Progenitor cell of endocrine pancreas (in vitro differentiated cells): ENCODE results near the gene BRF1. TPM values are rescaled to one million over a fixed set of nuclear protein-coding genes. Genes with fewer than 3 reads are reported as not detected.
A peak's percentile ranks its signal among the peaks of the same experiment; 100 is the strongest.

Experiments used
- DNase-seq: peaks from one replicate; pipeline ENCODE4 v3.0.0; 2021; ENCODE audit warnings: low spot score; ENCODE audit not compliant: unreplicated experiment
- H3K27ac Mint-ChIP-seq: 2 replicates; pipeline ENCODE4 v1.8.0; 2021; ENCODE audit warnings: mild to moderate bottlenecking, moderate library complexity, mixed read lengths
- H3K27me3 Mint-ChIP-seq: 2 replicates; pipeline ENCODE4 v1.8.0; 2021; ENCODE audit warnings: mixed read lengths
- H3K36me3 Mint-ChIP-seq: 2 replicates; pipeline ENCODE4 v1.8.0; 2022; ENCODE audit warnings: mixed read lengths; ENCODE audit not compliant: insufficient read depth
- H3K4me1 Mint-ChIP-seq: 2 replicates; pipeline ENCODE4 v1.8.0; 2021; ENCODE audit warnings: low read depth, mixed read lengths
- H3K4me3 Mint-ChIP-seq: 2 replicates; pipeline ENCODE4 v1.8.0; 2021; ENCODE audit warnings: low read depth, mild to moderate bottlenecking, moderate library complexity, mixed read lengths
- H3K9me3 Mint-ChIP-seq: 2 replicates; pipeline ENCODE4 v1.8.0; 2021; ENCODE audit warnings: low read depth, mixed read lengths
- total RNA-seq: library from RNA; stranded (reverse); gene quantifications from 2 replicates; pipeline ENCODE4 v1.2.1, GENCODE V29; 2021
- TF ChIP-seq, protein P1 (sequence below): fragments of 200-600 bp; sonication (generic); IDR thresholded peaks from one replicate; pipeline ENCODE4 v1.5.0; 2021; ENCODE audit warnings: antibody characterized with exemption, mild to moderate bottlenecking; ENCODE audit not compliant: unreplicated experiment

BRF1 gene
- total RNA-seq, 1 donor from 2014 or later: 49.9 TPM

DNA sequence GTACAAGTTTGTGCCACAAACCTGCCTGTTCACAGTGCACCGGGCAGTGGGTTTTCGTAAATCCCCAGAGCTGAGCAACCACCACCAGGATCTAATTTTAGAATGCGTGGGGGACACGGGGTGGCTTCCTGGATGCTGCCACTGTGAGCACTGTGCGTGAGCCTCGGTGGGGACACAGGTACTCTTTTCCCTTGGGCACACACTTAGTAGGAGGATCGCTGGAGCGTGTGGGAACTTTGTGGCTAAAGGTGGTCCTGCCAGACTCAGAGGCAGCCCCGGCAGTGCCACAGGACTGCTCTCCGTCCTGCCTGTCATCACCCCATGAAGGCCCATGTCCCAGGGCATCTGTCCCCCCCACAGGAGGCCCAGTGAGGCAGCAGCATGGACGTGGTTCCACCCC lies 31.4 kb downstream of the BRF1 start:
- Mint-ChIP-seq H3K36me3 (peaks cover 7% of the 10 kb centered on the region), H3K4me3 (no peak overlapping the region), H3K9me3 (no peaks in the 10 kb centered on the region), H3K27ac (no peak overlapping the region), H3K4me1 (peaks cover 15% of the 10 kb centered on the region), H3K27me3 (no peaks in the 10 kb centered on the region)
- no peak for DNase-seq
- TF ChIP-seq, protein P1, sequence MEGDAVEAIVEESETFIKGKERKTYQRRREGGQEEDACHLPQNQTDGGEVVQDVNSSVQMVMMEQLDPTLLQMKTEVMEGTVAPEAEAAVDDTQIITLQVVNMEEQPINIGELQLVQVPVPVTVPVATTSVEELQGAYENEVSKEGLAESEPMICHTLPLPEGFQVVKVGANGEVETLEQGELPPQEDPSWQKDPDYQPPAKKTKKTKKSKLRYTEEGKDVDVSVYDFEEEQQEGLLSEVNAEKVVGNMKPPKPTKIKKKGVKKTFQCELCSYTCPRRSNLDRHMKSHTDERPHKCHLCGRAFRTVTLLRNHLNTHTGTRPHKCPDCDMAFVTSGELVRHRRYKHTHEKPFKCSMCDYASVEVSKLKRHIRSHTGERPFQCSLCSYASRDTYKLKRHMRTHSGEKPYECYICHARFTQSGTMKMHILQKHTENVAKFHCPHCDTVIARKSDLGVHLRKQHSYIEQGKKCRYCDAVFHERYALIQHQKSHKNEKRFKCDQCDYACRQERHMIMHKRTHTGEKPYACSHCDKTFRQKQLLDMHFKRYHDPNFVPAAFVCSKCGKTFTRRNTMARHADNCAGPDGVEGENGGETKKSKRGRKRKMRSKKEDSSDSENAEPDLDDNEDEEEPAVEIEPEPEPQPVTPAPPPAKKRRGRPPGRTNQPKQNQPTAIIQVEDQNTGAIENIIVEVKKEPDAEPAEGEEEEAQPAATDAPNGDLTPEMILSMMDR: no peak

DNA sequence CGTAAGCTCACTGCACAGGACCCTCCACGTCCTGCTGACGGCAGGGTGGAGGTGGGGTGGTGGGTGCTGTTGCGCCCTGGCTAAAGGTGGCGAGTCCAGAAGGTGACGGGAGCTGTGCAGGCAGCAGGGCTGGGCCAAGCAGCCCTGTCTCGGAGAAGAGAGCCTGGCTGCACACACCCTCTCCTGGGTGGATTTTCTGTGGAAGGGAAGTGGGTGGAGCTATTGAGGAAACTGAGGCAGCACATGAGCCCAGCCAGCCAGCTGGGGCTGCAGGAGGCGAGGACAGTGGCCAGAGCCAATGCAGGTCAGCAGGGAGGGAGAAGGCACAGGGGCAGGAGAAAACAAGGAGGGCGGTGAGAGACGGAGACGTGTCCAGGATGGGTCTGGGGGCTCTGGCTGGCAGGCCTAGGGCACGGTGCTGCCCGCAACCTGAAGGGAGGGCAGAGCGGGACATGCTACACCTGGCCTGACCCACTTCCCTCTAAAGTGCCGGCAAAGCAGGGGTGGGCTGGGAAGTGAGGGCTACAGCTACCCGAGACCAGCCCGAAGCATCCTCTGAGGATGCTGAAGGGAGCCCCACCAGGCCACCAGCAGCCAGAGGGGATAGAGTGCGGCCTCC lies 32.0 kb downstream of the BRF1 start:
- Mint-ChIP-seq H3K27me3 (no peaks in the 10 kb centered on the region), H3K4me1 (peaks cover 9% of the 10 kb centered on the region), H3K9me3 (no peaks in the 10 kb centered on the region), H3K4me3 (no peak overlapping the region), H3K27ac (peak overlapping the region; percentile 55), H3K36me3 (peaks cover 8% of the 10 kb centered on the region)
- TF ChIP-seq, protein P1: no peak
- DNase-seq: no peak

DNA sequence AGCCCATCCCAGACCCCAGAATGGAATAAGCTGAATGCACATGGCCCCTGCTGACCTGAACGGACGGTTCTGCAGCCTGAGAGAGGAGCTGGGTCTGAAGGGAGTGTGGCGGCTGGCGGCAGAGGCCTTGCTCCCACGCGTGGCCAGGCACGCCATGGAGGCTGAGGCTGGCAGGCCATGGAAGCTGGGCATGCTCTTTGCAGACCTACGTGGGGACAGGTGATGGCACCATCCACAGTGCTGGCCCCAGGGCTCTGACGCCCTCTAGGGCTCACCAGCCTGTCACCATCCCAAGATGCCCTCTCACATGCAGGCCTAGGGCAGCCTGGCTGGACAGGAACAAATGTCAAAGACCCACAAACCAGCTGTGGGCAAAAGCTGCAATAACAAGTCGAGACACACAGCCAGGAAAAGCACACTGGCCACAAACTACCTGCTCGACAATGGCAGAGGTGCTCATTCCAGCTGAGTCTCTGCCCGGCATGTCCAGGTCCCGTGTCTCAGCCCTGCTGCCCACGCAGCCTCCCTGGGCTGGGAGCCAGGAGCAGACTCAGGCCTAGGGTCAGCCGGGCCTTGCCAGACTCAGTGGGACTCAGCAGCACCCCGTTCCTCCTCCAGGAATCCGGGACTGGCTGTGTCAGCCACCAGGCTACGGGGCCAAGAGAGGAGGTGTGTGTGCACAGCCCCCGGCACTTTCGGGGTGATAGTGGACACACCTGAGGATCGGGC lies 32.8 kb downstream of the BRF1 start:
- Mint-ChIP-seq H3K36me3 (peaks cover 9% of the 10 kb centered on the region), H3K27me3 (no peaks in the 10 kb centered on the region), H3K4me3 (no peak overlapping the region), H3K9me3 (no peaks in the 10 kb centered on the region), H3K27ac (no peak overlapping the region), H3K4me1 (peaks cover 2% of the 10 kb centered on the region)
- no peak for DNase-seq
- TF ChIP-seq, protein P1: no peak

DNA sequence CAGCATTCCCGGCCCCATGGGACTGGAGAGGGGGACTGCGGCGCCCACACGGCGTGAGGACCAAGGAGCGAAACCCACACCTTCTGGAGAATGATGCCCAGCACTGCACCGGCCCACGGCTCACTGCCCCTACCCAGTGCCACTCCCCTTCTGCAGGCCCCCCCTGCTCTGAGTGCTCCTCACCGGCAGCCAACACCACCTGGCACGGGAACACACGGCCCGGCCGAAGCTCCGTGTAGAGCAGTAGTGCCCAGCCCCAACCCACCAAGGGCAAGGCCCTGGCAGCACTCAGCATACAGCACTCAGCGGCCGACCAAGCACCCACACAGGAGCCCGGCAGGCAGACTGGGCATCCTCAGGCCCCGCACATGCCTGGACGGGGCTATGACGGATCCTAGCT lies 39.0 kb downstream of the BRF1 start:
- Mint-ChIP-seq H3K27me3 (no peaks in the 10 kb centered on the region), H3K4me3 (no peak overlapping the region), H3K36me3 (peaks cover 5% of the 10 kb centered on the region), H3K27ac (no peak overlapping the region), H3K9me3 (no peaks in the 10 kb centered on the region), H3K4me1 (peaks cover 1% of the 10 kb centered on the region)
- TF ChIP-seq, protein P1: no peak
- no peak for DNase-seq

DNA sequence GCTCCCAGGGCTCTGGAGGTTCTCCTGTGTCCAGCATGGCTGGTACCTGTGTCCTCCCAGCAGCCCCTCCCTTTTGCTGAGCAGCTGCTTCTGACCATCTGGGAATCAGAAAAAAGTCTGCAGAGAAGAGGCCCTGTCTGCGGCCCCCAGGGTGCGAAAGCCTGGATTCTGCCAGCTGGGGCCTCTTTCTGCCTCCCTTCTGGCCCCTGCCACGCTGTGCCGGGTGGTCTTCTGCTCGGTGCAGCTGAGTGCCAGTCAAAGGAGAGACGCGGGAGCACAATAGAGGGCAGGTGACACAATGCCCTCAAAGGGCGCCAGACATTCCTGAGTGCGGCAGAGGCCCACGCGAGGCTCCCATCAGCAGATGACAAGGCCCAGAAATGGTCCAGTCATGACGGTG lies 39.8 kb downstream of the BRF1 start:
- H3K4me3 Mint-ChIP-seq: no peak overlapping the region
- H3K36me3 Mint-ChIP-seq: peaks cover 5% of the 10 kb centered on the region
- H3K4me1 Mint-ChIP-seq: peaks cover 1% of the 10 kb centered on the region
- H3K27me3 Mint-ChIP-seq: no peaks in the 10 kb centered on the region
- no peaks in the 10 kb centered on the region for H3K9me3 Mint-ChIP-seq
- H3K27ac Mint-ChIP-seq: no peak overlapping the region
- DNase-seq: no peak
- TF ChIP-seq, protein P1: no peak
